Fibroblast of skin of right quadriceps (primary cell): ENCODE results near the gene USP53.
"Not testable (repeated sequence)": the region's sequence is repeated elsewhere in the genome, so short reads cannot be mapped to it uniquely, and the experiment has no call there.

Experiments
- DNase-seq: peaks from one replicate; pipeline ENCODE4 v3.0.0-alpha.2; 2013

Gene USP53

DNA sequence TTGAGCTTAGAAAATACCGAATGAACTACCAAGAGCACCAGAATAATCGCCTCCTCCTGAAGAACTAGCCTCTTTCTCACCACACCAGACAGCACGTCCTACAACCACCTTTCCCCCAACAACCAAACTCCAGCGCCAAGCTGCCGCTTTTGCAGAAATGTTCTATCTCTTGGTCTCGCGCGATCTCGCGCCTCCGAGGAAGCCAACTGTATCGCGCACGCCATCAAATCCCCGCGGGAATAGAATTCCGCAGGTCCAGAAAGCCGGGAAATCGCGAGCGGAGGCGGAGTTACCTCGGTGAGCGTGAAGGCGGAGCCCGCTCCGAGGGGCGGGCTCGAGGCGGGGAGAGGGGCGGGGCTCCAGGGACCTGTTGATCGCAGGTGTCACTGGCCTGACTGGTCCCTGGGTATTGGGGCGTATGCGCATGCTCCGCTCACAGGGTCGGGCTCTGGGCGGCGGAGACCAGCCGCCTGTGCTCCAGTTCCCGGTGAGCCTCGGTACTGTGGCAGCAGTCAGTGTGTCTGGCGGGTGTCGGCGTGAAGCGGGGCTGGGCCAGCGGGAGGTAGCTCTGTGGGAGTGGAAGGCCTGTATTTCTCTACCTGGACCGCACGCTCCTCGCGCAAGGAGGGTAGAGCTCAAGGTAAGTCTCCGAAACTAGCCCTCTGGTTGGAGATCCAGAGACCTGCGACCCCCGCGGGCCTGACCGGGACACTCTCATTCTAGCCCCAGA lies at the start of gene USP53:
Gene USP53, plus strand, starts transcription at position 480 of the 730 bp plus-strand sequence. CDS start 27,047 bp downstream, outside the sequence.
- peak; percentile 98 for DNase-seq

DNA sequence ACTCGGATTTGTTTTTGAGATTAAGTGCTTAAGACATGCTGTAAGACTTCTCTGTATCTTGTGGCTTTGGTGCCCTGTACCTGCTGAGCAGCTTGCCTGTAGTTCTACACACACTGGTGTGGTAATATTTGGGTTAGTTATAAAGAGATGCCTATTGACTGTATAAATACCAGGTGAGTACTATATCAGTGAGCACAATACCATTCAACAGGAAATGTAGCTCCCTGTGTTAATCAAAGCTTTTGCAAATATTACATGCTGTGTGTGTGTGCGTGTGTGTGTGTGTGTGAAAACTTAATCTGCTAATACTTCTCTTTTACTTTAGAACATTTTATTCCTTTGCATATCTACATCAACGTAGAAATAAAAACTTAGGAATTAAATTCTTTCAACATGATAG lies 46.7 kb upstream of the USP53 start:
- no peak for DNase-seq

DNA sequence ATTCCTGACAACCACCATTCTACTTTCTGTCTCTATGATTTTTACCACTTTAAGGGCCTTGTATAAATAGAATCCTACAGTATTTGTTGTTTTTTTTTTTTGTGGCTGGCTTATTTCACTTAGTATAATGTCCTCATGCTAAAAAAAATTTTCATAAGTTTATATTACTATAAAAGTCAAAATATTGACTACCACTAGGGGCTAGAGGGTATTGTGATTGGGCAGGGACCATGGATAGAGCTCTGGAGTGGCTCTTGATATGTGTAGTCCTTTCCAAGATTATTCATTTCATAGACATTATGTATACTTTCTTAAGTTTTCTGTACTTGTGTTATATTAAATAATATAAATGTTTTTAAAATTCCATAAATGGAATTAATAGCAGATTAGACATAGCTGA lies 42.3 kb upstream of the USP53 start:
- DNase-seq: no peak

DNA sequence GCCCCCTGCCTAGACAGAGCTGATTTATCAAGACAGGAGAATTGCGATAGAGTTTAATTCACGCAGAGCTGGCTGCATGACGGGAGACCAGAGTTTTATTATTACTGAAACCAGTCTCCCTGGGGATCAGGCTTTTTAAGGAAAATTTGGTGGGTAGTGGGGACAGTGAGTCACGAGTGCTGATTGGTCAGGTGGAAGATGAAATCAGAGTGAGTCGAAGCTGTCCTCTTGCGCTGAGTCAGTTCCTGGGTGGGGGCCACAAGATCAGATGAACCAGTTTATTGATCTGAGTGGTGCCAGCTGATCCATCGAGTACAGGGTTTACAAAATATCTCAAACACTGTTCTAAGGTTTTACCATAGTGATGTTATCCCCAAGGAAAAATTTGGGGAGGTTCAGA lies 40.3 kb upstream of the USP53 start:
- peak; percentile 3 for DNase-seq

DNA sequence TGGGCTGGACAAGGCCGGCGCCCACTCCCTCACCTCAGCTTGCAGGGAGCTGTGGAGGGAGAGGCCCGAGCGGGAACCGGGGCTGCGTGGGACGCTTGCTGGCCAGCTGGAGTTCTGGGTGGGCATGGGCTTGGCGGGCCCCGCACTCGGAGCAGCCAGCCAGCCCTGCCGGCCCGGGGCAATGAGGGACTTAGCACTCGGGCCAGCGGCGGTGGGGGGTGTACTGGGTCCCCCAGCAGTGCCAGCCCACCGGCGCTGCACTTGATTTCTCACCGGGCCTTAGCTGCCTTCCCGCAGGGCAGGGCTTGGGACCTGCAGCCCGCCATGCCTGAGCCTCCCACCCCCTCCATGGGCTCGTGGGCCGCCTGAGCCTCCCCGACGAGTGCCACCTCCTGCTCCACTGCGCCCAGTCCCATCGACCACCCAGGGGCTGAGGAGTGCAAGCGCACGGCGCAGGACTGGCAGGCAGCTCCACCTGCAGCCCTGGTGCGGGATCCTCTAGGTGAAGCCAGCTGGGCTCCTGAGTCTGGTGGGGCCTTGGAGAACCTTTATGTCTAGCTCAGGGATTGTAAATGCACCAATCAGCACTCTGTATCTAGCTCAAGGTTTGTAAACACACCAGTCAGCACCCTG lies 38.7 kb upstream of the USP53 start:
- not testable (repeated sequence) for DNase-seq

DNA sequence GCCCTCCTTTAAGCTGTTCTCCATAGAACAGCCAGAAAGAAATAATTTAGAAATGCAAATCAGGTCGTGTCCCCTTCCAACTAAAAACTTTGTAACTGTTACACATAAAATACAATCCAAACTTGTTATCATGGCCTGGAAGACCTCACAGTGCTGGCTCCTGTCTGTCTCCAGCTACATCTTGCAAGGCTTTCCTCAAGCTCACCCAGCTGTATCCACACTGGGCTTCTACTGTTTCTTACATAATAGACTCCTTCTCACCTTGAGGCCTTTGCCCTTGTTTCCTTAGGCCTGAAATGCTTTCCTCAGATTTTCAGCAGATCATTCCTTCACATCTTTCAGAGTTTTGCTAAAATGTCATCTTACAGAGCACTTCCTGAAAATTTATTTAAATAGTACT lies 33.5 kb upstream of the USP53 start:
- no peak for DNase-seq

DNA sequence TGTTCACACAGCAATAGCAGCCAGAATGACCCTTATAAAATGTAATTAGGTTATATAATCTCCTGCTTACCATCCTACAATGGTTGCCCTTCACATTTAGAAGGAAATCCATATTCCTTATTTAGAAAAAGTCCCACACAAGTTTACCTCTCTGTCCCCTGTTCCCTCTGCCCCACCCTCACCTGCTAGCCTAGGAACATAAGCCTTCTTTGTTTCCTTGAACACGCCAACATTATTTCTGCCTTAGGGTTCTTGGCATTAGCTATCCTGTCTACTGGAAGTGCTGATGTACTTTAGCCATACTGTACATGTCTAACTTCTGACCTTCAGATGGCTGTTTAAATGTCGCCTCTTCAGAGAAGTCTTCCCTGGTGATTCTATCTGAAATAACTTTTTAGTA lies 28.4 kb upstream of the USP53 start:
- no peak for DNase-seq

DNA sequence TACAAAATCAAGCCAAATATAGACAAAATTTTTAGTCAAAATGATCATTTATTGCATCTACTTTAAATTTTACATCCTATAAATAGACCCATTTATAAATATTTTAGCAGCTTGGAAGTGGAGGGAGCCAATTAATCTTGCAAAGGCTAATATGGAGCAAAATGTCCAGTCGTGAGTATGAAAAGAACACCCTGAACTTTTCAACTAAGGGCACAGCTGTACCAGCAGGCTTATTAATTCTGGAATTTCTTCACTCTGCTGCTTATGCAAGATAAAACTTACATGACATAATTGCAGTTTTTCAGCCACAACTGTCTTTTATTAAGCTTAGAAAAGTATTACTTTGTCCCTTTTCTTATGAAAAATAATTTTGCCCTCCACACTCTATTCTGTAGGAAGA lies 22.9 kb upstream of the USP53 start:
- no peak for DNase-seq

DNA sequence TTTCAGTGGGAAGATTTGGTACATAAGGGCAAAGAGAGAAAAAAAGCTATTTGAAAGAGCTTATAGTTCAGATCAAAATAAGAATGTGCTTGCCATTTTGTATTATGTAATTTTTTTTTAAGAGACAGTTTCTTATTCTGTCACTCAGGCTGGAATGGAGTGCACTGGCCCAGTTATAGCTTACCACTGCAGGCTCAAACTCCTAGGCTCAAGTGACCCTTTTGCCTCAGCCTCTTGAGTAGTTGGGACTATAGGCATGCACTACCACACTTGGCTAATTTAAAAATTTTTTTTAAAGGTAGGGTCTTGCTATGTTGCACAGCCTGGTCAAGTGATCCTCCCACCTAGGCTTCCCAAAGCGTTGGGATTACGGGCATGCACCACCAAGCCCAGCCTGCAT lies 22.2 kb upstream of the USP53 start:
- no peak for DNase-seq

DNA sequence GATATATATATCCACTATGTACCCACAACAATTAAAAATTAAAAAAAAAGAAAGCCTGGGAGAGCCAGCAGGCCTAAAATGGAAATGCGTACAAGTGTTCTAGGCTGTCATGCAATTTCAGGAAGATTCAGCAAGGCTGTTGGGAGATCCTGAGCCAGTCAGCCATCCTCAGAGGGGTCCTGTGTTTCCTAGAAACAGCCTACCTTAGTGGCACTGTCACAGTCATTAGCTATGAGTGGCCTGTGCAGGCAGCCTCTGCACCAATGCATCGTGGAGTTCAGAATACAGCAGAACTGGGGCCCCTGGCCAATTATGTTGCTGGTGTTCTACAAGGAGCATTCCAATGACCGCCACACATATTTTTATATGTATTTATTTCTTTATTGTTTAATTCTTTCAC lies 21.0 kb upstream of the USP53 start:
- no peak for DNase-seq

DNA sequence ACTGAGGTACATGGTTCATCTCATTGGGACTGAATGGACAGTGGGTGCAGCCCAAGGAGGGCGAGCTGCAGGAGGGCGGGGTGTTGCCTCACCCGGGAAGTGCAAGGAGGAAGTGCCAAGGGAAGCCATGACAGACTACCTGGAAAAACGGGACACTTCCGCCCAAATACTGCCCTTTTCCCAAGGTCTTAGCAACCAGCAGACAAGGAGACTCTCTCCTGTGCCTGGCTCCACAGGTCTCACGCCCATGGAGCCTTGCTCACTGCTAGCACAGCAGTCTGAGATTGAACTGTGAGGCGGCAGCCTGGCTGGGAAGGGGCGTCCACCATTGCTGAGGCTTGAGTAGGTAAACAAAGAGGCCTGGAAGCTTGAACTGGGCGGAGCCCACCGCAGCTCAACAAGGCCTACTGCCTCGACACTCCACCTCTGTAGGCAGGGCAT lies 14.7 kb upstream of the USP53 start:
- DNase-seq: no peak

DNA sequence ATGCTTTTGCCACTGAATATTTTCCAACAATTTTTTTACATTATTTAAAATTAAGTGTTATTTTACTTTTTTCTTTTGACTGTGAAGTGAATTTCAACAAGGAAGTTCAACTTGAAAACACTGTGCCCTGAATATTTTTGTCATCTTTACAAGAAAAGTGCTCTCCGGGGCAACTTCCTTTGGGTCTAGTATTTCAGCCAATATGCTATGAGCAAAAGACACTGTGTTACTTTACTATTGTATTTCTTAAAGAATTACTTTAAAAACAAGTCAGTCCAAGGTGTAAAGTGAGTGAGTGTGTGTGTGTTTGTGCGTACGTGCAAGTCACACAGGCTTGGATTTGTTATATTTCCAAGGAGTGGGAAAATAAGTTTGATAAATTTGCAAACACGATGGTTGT lies 7.6 kb upstream of the USP53 start:
- no peak for DNase-seq

DNA sequence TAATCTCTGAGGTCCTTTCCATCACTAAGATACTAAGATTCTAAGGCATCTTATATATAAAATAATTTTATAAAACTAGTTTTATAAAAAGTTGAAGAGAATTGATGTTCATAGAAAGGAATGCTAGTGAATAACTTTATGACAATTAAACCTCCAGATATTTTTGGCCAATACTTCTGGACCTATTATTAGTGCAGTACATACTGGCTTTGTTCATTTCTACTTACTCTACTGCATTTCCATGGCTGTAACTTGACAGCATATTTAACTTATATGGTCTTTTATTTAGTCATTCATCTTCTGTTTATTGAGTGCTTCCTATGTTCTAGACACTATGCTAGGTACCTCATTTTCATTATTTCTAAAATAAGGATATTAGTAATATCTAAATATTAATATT lies 6.8 kb upstream of the USP53 start:
- no peak for DNase-seq

DNA sequence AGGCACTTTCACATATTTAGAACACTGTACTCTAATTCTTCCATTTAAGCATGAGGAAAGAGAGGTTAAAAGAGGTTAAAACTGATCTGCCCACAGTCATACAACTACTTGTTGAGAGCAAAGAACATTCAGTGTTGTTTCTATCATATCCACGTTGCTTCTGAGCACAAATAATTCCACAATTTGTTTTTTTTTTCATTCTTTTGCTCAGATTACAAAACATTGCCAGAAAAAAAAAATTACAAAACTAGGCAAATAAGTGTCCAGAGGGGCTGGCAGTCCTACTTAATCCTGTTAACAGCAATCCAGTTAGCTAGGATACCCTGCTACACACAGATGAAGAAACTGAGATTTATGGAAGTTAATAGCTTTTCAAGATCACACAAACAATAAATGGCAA lies 6.3 kb upstream of the USP53 start:
- DNase-seq: no peak

DNA sequence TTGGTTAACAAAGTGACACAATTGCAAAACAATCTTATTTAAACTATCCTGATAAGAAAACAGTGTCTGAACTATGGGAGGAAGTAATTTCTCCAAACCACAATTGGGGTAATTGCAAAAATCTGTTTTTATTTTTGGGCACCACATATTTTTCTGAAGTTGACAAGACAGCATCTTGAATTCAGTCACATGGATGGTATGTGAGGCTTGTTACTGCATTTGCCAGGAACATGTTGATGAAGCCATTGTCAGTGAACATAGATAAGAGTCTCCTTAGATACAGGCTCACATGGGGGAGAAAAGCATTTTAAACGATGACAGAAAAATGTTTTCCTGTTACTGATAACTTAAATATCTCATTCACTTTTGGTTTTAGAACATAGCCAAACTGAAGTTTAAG lies 5.5 kb upstream of the USP53 start:
- DNase-seq: peak; percentile 81

DNA sequence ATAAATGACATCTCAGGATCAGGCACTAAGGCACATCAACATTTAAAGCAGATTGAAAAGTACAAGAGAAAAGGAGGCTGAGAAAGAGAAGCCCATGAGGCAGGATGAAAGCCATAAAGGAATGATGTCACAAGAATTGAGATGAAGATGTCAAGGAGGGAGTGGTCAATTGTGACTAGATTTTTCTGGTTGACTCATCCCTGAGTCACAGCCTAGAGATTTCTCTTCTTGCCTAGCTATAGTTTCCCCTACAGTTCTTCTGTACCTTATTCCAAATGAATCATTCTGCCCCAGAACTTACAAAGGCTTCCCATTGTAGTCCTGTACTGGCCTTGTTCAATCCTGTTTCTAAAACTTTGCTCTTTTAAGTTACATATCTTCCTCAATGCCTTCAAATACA lies 3.4 kb upstream of the USP53 start:
- DNase-seq: peak; percentile 96

DNA sequence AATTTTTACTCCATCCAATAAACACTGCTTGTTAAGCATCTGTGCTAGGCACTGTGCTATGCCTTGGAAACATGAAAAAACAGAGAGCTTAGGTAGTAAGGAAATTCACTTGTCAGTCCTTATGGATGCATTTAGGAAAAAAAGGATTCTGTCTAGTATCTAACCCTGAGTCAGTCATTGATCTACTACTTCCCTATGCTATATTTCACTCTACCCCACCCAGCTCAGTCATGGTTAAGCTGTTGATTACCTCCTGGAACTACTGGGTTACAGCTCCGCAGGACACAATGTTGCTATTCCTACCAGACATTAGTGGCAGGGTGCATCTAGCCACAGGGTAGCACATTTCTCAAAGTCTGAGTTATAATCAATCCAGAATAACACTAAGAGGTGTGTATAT lies 2.9 kb upstream of the USP53 start:
- no peak for DNase-seq

DNA sequence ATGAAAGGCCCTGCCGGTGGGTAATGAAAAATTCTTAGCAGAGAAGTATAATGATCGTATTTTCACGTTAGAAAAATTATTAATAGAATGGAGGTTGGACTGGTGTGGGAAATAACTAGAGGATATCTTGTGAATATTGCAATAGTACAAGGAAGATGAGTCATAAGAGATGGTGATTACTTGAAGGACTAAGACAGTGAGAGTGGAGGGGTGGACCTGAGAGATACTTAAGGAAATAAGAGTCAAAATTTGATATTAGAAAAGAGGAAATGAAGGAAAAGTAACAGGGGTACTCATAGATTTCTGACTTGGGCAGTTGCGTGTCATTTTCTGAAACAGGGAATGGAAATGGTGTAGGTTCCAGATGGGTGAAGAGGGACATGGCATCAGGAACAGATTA lies 1.7 kb upstream of the USP53 start:
- peak; percentile 30 for DNase-seq

DNA sequence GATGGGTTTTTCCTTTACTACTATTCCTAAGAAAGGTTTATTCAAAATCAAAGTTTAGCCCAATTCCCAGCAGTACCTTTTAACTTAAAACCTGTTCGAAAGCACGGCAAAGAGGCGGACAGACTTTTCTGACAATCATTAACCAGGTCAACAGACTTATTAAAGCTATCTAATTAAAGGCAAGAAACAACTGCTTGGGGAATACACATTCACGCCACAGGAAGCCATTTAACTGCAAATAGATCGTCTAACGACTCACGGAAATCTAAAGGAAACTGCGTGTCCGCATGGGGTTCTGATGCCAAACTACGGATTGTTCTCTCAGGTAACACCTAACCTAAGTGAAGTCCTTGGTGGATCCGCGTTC lies 663 bp upstream of the USP53 start:
- no peak for DNase-seq

DNA sequence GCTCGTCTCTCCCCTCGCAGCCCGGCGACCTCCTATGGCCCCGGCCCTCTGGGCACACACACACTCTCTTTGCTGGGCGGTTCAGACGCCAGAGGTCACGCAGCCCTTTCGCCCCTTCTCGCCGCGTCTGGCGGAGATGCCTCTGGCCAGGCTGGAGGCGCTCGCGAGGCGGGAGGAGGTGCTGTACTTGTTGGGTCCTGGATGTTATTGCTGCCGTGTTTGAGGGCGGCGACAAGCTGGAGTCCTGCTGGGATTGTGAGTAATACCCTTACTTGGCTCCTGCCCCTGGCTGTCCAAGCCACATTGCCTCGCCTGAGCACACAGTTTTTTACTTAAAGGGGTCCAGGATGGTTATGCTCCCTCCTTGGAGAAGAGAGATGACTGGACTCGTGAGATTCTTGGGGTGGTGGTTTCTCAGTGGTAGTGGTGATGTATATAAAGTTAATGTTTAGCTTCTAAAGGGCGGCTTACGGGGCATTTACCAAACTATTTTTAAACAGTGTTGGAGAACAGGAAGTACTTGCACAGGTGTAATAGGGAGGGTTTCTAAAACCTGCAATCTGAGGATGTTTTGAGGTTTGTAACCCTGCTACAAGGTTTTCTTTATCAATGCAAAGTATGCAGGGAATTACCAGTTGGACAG lies 572 bp downstream of the USP53 start:
- DNase-seq: peak; percentile 91

DNA sequence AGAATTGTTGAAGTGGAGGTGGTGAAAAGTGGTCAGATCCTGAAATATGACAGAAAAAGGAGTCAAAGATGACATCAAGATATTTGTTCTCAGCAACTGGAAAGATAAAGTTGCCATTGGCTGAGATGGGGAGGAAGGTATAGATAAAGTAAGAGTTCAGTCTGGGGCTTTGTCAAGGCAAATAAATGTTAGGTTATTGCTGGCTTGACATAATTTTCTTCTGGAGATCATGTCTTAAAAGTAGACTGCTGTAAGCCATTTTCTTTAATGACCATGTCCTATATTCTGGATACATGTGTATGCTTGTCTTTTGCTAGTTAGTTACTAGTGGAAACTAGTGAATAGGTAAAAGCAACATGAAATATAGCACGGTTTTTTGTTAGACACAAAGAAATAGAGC lies 5.6 kb downstream of the USP53 start:
- DNase-seq: no peak

DNA sequence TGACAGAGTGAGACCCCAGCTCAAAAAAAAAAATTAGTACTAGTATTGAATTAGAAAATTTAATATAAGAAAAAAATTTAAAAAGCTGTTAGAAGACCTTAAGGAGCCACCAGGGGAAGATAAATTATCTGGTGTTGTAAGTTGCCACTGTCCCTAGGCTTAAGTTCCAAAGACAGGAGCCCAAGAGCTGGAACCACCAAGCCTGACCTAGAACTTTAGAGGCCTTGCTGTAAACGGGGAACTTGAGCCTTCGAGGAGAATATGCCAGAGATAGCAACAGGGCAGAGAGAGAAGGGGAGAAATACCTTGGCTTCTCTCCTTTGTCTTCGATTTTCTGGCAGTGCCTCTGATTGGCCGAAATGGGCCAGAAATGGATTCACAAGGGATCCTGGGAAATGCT lies 8.9 kb downstream of the USP53 start:
- DNase-seq: no peak

DNA sequence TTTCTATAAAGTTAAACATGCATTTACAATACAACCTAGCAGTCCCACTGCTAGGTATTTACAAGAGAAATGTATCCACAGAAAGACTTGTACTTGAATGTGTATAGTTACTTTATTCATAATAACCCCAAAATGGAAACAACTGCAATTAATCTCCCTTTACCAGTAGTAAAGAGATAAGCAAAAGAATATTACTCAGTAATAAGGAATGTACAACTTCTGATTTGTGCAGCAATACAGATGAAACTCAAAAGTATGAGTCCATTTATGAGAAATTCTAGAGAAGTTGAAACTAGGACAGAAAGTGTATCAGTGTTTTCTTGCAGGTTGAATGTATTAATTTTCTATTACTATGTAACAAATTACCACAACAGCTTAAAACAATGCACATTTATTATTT lies 15.2 kb downstream of the USP53 start:
- DNase-seq: peak; percentile 20

DNA sequence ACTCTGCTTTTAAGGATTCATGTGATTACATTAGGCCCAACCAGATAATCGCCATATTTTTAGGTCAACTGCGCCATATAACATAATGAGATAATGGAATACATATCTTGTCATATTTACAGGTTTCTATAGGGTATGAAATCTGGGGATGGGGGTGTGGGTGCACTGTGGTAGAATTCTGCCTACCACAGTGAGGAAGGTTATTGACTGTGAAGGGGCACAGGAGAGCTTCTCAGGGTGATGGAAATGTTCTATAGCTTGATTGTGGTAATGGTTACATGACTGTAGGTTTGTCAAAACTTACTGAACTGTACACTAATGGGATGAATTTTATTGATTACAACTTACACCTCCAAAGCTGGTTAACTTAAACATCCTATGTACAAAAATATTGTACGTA lies 15.9 kb downstream of the USP53 start:
- DNase-seq: no peak
